Stimulated activated naive CD4-positive, alpha-beta T cell treated with Interleukin-2 at 50 U/mL for 16 hours (primary cell): ENCODE measurements around the gene SHANK1.

ENCODE experiments used
- DNase-seq: peaks from one replicate; lab custom pipeline; 2025; lab: John Stamatoyannopoulos, UW

SHANK1 gene

GRCh38 chr19:50711805-50712204, 7.8 kb downstream of the SHANK1 start:
- DNase-seq, result no peak

- no peak for DNase-seq
Measured at GRCh38 chr19:50711196-50711595, 8.4 kb downstream of the SHANK1 start.

GRCh38 chr19:50710612-50711011, 9.0 kb downstream of the SHANK1 start:
- DNase-seq, result no peak

GRCh38 chr19:50710094-50710493, 9.5 kb downstream of the SHANK1 start:
- DNase-seq, result no peak

- no peak for DNase-seq
Measured at GRCh38 chr19:50708179-50708879, 11.3 kb downstream of the SHANK1 start.

- no peak for DNase-seq
Measured at GRCh38 chr19:50706387-50706786, 13.2 kb downstream of the SHANK1 start.

- DNase-seq, result no peak
Measured at GRCh38 chr19:50705422-50706019, 14.1 kb downstream of the SHANK1 start.

- no peak for DNase-seq
Measured at GRCh38 chr19:50703915-50704796, 15.4 kb downstream of the SHANK1 start.

- DNase-seq, result no peak
Measured at GRCh38 chr19:50702871-50703829, 16.5 kb downstream of the SHANK1 start.

GRCh38 chr19:50702158-50702870, 17.3 kb downstream of the SHANK1 start:
- DNase-seq, result no peak

GRCh38 chr19:50701367-50701985, 18.1 kb downstream of the SHANK1 start:
- DNase-seq, result no peak

GRCh38 chr19:50697414-50698124, 22.0 kb downstream of the SHANK1 start:
- no peak for DNase-seq

- DNase-seq, result no peak
Measured at GRCh38 chr19:50696094-50696483, 23.5 kb downstream of the SHANK1 start.

- no peak for DNase-seq
Measured at GRCh38 chr19:50695251-50696093, 24.1 kb downstream of the SHANK1 start.

- no peak for DNase-seq
Measured at GRCh38 chr19:50694815-50695145, 24.8 kb downstream of the SHANK1 start.

- no peak for DNase-seq
Measured at GRCh38 chr19:50693064-50693975, 26.3 kb downstream of the SHANK1 start.

- DNase-seq, result no peak
Measured at GRCh38 chr19:50690439-50690838, 29.2 kb downstream of the SHANK1 start.

GRCh38 chr19:50688766-50689165, 30.8 kb downstream of the SHANK1 start:
- no peak for DNase-seq
